Astrocyte (in vitro differentiated cells and primary cell): ENCODE measurements around the gene PROX2. TPM values are rescaled to one million over a fixed set of nuclear protein-coding genes. Genes with fewer than 3 reads are reported as not detected.

ENCODE experiments used
- DNase-seq: peaks from one replicate; pipeline ENCODE4 v3.0.0-alpha.2; 2010; ENCODE audit warnings: low read depth
- FAIRE-seq: peaks from 2 replicates; lab custom pipeline; 2011; peaks lifted over from hg19 to GRCh38; lab: Jason Lieb, UNC
- H2AFZ ChIP-seq: 2 replicates; pipeline ENCODE4 v1.6.0; 2012; ENCODE audit warnings: low read depth, low read length, inconsistent platforms
- H3K27ac ChIP-seq: 2 replicates; pipeline ENCODE4 v1.5.1; 2011; ENCODE audit warnings: low read depth, low read length, inconsistent platforms
- H3K27me3 ChIP-seq: 2 replicates; pipeline ENCODE4 v1.6.0; 2011; ENCODE audit warnings: low read length, inconsistent platforms; ENCODE audit not compliant: insufficient read depth
- H3K36me3 ChIP-seq: 2 replicates; pipeline ENCODE4 v1.5.1; 2011; ENCODE audit warnings: low read length, inconsistent platforms; ENCODE audit not compliant: insufficient read depth
- H3K4me1 ChIP-seq: 2 replicates; pipeline ENCODE4 v1.5.1; 2011; ENCODE audit warnings: low read length, inconsistent platforms; ENCODE audit not compliant: insufficient read depth
- H3K4me2 ChIP-seq: 2 replicates; pipeline ENCODE4 v1.6.0; 2012; ENCODE audit warnings: low read length, inconsistent platforms
- H3K4me3 ChIP-seq: 2 replicates; pipeline ENCODE4 v1.5.1; 2011; ENCODE audit warnings: low read depth, mild to moderate bottlenecking, low read length, inconsistent platforms; ENCODE audit not compliant: insufficient read depth
- H3K79me2 ChIP-seq: 2 replicates; pipeline ENCODE4 v1.6.0; 2012; ENCODE audit warnings: mild to moderate bottlenecking, low read length, inconsistent platforms; ENCODE audit not compliant: insufficient read depth
- H3K9ac ChIP-seq: 2 replicates; pipeline ENCODE4 v1.6.0; 2012; ENCODE audit warnings: mild to moderate bottlenecking, low read length, inconsistent platforms
- H3K9me3 ChIP-seq: 2 replicates; pipeline ENCODE4 v1.5.1; 2012; ENCODE audit warnings: low read depth, mild to moderate bottlenecking, low read length, inconsistent platforms; ENCODE audit not compliant: insufficient read depth
- H4K20me1 ChIP-seq: 2 replicates; pipeline ENCODE4 v1.6.0; 2012; ENCODE audit warnings: low read length, inconsistent platforms; ENCODE audit not compliant: insufficient read depth
- H3K27ac Mint-ChIP-seq: one replicate; pipeline ENCODE4 v1.8.0; 2021; ENCODE audit warnings: mild to moderate bottlenecking, mixed read lengths; ENCODE audit not compliant: unreplicated experiment
- H3K27me3 Mint-ChIP-seq: one replicate; pipeline ENCODE4 v1.8.0; 2021; ENCODE audit warnings: low read depth, mixed read lengths; ENCODE audit not compliant: unreplicated experiment
- H3K36me3 Mint-ChIP-seq: one replicate; pipeline ENCODE4 v1.8.0; 2021; ENCODE audit warnings: low read depth, mixed read lengths; ENCODE audit not compliant: unreplicated experiment
- H3K4me1 Mint-ChIP-seq: one replicate; pipeline ENCODE4 v1.8.0; 2021; ENCODE audit warnings: low read depth, mixed read lengths; ENCODE audit not compliant: unreplicated experiment
- H3K4me3 Mint-ChIP-seq: one replicate; pipeline ENCODE4 v1.8.0; 2021; ENCODE audit warnings: mild to moderate bottlenecking, moderate library complexity, mixed read lengths; ENCODE audit not compliant: unreplicated experiment
- H3K9me3 Mint-ChIP-seq: one replicate; pipeline ENCODE4 v1.8.0; 2021; ENCODE audit warnings: mild to moderate bottlenecking, mixed read lengths; ENCODE audit not compliant: unreplicated experiment
- CTCF ChIP-seq: IDR thresholded peaks from 2 replicates; pipeline ENCODE4 v1.5.1; 2011; ENCODE audit warnings: low read depth, mild to moderate bottlenecking, inconsistent platforms, low read length, moderate library complexity; ENCODE audit not compliant: insufficient read depth
- EZH2 ChIP-seq: IDR thresholded peaks from 2 replicates; pipeline ENCODE4 v1.6.1; 2012; ENCODE audit warnings: mild to moderate bottlenecking, low read length, inconsistent platforms; ENCODE audit not compliant: insufficient read depth
- total RNA-seq: library from RNA; stranded (reverse); gene quantifications from 2 replicates; pipeline ENCODE4 v1.2.1, GENCODE V29; 2021

PROX2 gene
- total RNA-seq, 1 donor from 2014 or later: not detected

- Mint-ChIP-seq H3K4me3 (no peak overlapping the region), H3K4me1 (peaks cover 4% of the 10 kb centered on the region), H3K9me3 (no peaks in the 10 kb centered on the region), H3K36me3 (peaks cover 7% of the 10 kb centered on the region), H3K27ac (no peak overlapping the region), H3K27me3 (no peaks in the 10 kb centered on the region)
- Histone ChIP-seq H3K27ac (no peak overlapping the region), H3K27me3 (no peaks in the 10 kb centered on the region), H3K4me2 (no peak overlapping the region), H3K4me1 (peaks cover 2% of the 10 kb centered on the region), H2AFZ (no peak overlapping the region), H3K9me3 (no peaks in the 10 kb centered on the region), H3K36me3 (peaks cover 22% of the 10 kb centered on the region), H3K79me2 (no peaks in the 10 kb centered on the region), H4K20me1 (no peaks in the 10 kb centered on the region), H3K9ac (no peak overlapping the region), H3K4me3 (no peak overlapping the region)
- no peak for FAIRE-seq
- no peak for DNase-seq
- TF ChIP-seq CTCF: no peak
- TF ChIP-seq EZH2: no peak
Measured at GRCh38 chr14:74829251-74829650, 46.7 kb downstream of the PROX2 start.

- no peaks in the 10 kb centered on the region for H3K9me3 Mint-ChIP-seq
- no peak for TF ChIP-seq CTCF
- TF ChIP-seq EZH2: no peak
- H3K27me3 Mint-ChIP-seq: no peaks in the 10 kb centered on the region
- H3K4me1 ChIP-seq: no peaks in the 10 kb centered on the region
- no peak overlapping the region for H3K4me2 ChIP-seq
- H2AFZ ChIP-seq: no peak overlapping the region
- H3K36me3 Mint-ChIP-seq: peaks cover 7% of the 10 kb centered on the region
- H4K20me1 ChIP-seq: no peaks in the 10 kb centered on the region
- FAIRE-seq (no peak), DNase-seq (no peak)
- H3K27ac Mint-ChIP-seq: no peak overlapping the region
- H3K4me3 Mint-ChIP-seq: no peak overlapping the region
- H3K9ac ChIP-seq: no peak overlapping the region
- peaks cover 31% of the 10 kb centered on the region for H3K36me3 ChIP-seq
- H3K27ac ChIP-seq: no peak overlapping the region
- H3K79me2 ChIP-seq: no peaks in the 10 kb centered on the region
- no peaks in the 10 kb centered on the region for H3K9me3 ChIP-seq
- H3K4me1 Mint-ChIP-seq: peaks cover 4% of the 10 kb centered on the region
- no peaks in the 10 kb centered on the region for H3K27me3 ChIP-seq
- no peak overlapping the region for H3K4me3 ChIP-seq
Measured at GRCh38 chr14:74826574-74826973, 49.4 kb downstream of the PROX2 start.

Other genes with a start within 250 kb of the PROX2 start
- 54.6 and 59.0 TPM in 2 replicates for gene AREL1, start 163.1 kb downstream of the PROX2 start, total RNA-seq
- gene FCF1, start 163.0 kb downstream of the PROX2 start, total RNA-seq: 60.5 and 64.1 TPM in 2 replicates
- 49.5 and 49.7 TPM in 2 replicates for gene YLPM1, start 112.8 kb downstream of the PROX2 start, total RNA-seq
- gene DLST, start 5.8 kb upstream of the PROX2 start, total RNA-seq: 83.0 and 90.6 TPM in 2 replicates
- 0.70 and 1.7 TPM in 2 replicates for gene RPS6KL1, start 47.1 kb upstream of the PROX2 start, total RNA-seq
- 2.5 and 3.5 TPM in 2 replicates for gene PGF, start 79.5 kb upstream of the PROX2 start, total RNA-seq
- 37.7 TPM in 2 replicates for gene EIF2B2, start 126.8 kb upstream of the PROX2 start, total RNA-seq
- 12.7 and 12.9 TPM in 2 replicates for gene MLH3, start 175.3 kb upstream of the PROX2 start, total RNA-seq
- 6.9 and 8.9 TPM in 2 replicates for gene ACYP1, start 187.9 kb upstream of the PROX2 start, total RNA-seq
- 1.4 and 1.7 TPM in 2 replicates for gene ZC2HC1C, start 193.5 kb upstream of the PROX2 start, total RNA-seq